Activated CD4-positive, alpha-beta T cell treated with anti-CD3 and anti-CD28 coated beads, Interleukin-2, amount 50 U/mL, for 24 hours (primary cell): ENCODE results near the gene WNT16.
"Not testable (repeated sequence)": the region's sequence is repeated elsewhere in the genome, so short reads cannot be mapped to it uniquely, and the experiment has no call there.

ENCODE experiments used
- DNase-seq, 2 donors: peaks; one replicate each; pipeline ENCODE4 v3.0.0-alpha.2; 2020; ENCODE audit warnings: low read depth in 1 of 2, low spot score in 1 of 2

WNT16 gene

GRCh38 chr7:121305109-121305508 is 23.7 kb upstream of the WNT16 start:
- no peak for DNase-seq

GRCh38 chr7:121306565-121306964 is 22.2 kb upstream of the WNT16 start:
- DNase-seq, result no peak

- DNase-seq, result no peak
Observed at GRCh38 chr7:121307021-121307574, 21.7 kb upstream of the WNT16 start.

GRCh38 chr7:121313220-121313792 is 15.5 kb upstream of the WNT16 start:
- DNase-seq, result no peak

- DNase-seq, result no peak
Observed at GRCh38 chr7:121313793-121314676, 14.8 kb upstream of the WNT16 start.

GRCh38 chr7:121315170-121315569 is 13.6 kb upstream of the WNT16 start:
- not testable (repeated sequence) for DNase-seq

GRCh38 chr7:121322460-121322859 is 6.3 kb upstream of the WNT16 start:
- DNase-seq, result no peak

GRCh38 chr7:121323515-121324302 is 5.1 kb upstream of the WNT16 start:
- no peak for DNase-seq

- DNase-seq, result no peak
Observed at GRCh38 chr7:121327671-121328070, 1.1 kb upstream of the WNT16 start.

- no peak for DNase-seq
Observed at GRCh38 chr7:121329191-121330052, 622 bp downstream of the WNT16 start.

- DNase-seq, result no peak
Observed at GRCh38 chr7:121330053-121330833, 1.4 kb downstream of the WNT16 start.

- DNase-seq, result no peak
Observed at GRCh38 chr7:121331048-121331447, 2.2 kb downstream of the WNT16 start.

- no peak for DNase-seq
Observed at GRCh38 chr7:121331574-121331973, 2.8 kb downstream of the WNT16 start.

- no peak for DNase-seq
Observed at GRCh38 chr7:121334376-121334775, 5.6 kb downstream of the WNT16 start.

GRCh38 chr7:121334875-121335648 is 6.3 kb downstream of the WNT16 start:
- no peak for DNase-seq

- DNase-seq, result no peak
Observed at GRCh38 chr7:121336579-121336978, 7.8 kb downstream of the WNT16 start.

GRCh38 chr7:121337398-121337797 is 8.6 kb downstream of the WNT16 start:
- no peak for DNase-seq

- DNase-seq, result no peak
Observed at GRCh38 chr7:121339082-121339481, 10.3 kb downstream of the WNT16 start.

GRCh38 chr7:121341933-121342332 is 13.1 kb downstream of the WNT16 start:
- DNase-seq, result no peak
